GM19025 (cell line): Measurements from ENCODE around the gene LPAR1.
"Not testable (repeated sequence)": the region's sequence is repeated elsewhere in the genome, so short reads cannot be mapped to it uniquely, and the experiment has no call there.

Experiments
- ATAC-seq: cut with Tn5 transposase; IDR thresholded peaks from one replicate; pipeline ENCODE4 v1.9.1; 2021; ENCODE audit warnings: mild to moderate bottlenecking, low read depth, moderate library complexity; ENCODE audit not compliant: unreplicated experiment

LPAR1 gene

GRCh38 chr9:110890416-110890815 is 147.9 kb downstream of the LPAR1 start:
- no peak for ATAC-seq

DNA sequence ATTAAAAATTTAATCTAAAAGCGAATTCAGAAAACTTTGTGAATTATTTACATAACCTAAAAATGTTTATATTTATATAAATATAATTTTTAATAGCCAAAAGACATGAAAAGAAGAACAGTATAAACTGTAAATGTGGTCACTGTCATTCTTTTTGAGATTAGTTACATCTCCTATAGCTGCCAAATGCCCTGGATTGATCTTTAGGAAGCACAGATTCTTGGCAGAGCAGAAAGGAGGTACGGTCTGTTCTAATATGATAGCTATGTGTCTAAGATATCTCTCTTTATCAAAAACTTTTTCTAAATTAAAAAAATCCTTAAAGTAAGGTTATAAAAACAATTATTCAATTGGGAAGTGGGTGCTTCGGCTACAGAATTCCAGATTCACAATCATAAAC is 151.0 kb downstream of the LPAR1 start:
- ATAC-seq, result no peak

- no peak for ATAC-seq
Observed at GRCh38 chr9:110886832-110887231, 151.4 kb downstream of the LPAR1 start.

GRCh38 chr9:110880189-110880588 is 158.1 kb downstream of the LPAR1 start:
- ATAC-seq, result no peak

GRCh38 chr9:110877374-110877773 is 160.9 kb downstream of the LPAR1 start:
- ATAC-seq, result no peak

DNA sequence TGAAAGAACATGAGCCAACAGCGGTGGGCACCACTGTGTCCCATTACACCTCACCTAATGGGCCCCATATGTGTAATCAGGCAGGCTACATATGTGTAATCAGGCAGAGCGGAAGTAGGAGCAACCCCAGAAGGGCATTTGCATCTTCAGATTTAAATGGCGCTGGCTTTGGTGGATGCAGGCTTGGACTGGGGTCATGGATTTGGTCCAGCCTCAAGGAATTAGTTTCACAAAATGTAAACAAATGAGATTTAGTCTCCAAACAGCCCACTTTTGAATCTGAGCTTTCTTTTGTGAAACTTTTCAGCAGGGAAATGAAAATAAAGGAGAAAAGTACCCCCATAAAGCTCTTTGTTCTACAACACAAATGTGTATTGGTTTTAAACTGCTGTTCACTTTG is 161.3 kb downstream of the LPAR1 start:
- no peak for ATAC-seq

DNA sequence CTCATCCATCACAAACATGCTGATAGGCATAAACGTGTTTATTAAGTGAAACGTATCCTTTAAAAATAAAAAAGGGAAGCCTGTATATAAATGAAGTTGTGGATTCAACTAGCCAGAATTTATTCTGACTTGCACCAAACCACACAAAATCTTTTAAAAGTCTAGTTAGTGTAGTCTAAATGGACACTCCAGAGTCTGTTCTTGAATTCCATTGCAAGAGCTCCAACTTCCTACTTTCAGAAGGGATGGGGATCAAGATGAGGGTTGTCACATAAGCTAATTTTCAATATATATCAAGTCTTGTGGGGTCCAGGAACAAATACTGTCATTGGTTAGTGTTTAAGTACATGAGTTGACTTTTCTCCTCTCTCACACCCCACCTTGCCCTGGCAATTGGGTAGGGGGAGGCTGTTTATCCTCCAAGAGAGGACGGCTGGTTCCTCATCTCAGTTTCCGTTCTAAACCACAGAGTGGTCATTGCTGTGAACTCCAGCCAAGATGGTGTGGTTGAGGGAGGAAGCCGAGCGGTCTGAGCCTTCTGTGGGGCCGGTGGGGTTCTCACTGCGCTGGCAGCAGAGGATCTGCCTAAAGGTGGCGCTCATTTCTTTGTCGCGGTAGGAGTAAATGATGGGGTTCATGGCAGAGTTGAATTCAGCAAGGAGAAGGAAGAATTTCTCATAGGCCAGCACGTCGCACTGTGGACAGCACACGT is 163.2 kb downstream of the LPAR1 start:
- ATAC-seq, result peak; percentile 88

DNA sequence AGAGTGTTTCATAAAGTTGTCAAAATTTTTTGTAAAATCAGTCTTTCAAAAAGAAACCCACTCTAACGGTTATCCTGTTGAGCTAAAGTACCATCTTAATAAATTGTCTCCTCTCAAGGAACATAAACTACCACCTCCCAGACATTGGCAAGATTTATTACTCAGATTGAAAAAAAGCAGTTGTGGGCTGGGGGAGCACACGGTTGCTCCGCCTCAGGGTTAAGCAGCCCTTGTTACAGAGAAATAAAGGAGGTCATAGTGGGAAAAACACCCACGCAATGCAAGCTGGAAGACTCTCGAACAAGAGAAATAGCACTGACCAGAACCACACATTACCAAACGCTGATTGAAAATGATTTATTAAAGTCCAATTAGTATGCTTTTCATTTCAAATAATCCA is 165.3 kb downstream of the LPAR1 start:
- ATAC-seq, result no peak

- no peak for ATAC-seq
Observed at GRCh38 chr9:110871736-110872135, 166.5 kb downstream of the LPAR1 start.

GRCh38 chr9:110869931-110870330 is 168.3 kb downstream of the LPAR1 start:
- ATAC-seq, result no peak

- no peak for ATAC-seq
Observed at GRCh38 chr9:110864011-110864410, 174.3 kb downstream of the LPAR1 start.

GRCh38 chr9:110861370-110862110 is 176.7 kb downstream of the LPAR1 start:
- ATAC-seq, result not testable (repeated sequence)

- ATAC-seq, result no peak
Observed at GRCh38 chr9:110856772-110857171, 181.5 kb downstream of the LPAR1 start.

GRCh38 chr9:110850401-110851135 is 187.7 kb downstream of the LPAR1 start:
- no peak for ATAC-seq

DNA sequence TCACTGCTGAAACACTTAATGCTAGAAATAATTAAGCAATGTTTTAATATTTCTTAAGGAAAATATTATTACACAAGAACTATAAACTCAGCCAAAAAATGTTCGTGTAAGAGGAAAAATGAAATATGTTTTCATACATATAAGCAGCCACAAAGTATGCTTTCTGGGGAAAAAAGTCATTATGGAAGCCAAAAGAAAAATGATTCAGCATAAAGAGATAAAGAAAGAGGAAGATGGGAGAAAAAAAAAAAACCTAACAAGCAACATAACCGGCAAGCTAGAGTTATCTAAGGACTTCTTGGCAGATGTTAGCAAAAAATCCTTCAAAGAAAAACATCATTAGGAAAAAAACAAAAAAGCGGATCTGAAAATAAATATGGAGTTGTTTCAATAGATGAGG is 190.6 kb downstream of the LPAR1 start:
- no peak for ATAC-seq

GRCh38 chr9:110846215-110846614 is 192.1 kb downstream of the LPAR1 start:
- no peak for ATAC-seq

GRCh38 chr9:110844121-110844520 is 194.1 kb downstream of the LPAR1 start:
- no peak for ATAC-seq

GRCh38 chr9:110842986-110843385 is 195.3 kb downstream of the LPAR1 start:
- no peak for ATAC-seq

DNA sequence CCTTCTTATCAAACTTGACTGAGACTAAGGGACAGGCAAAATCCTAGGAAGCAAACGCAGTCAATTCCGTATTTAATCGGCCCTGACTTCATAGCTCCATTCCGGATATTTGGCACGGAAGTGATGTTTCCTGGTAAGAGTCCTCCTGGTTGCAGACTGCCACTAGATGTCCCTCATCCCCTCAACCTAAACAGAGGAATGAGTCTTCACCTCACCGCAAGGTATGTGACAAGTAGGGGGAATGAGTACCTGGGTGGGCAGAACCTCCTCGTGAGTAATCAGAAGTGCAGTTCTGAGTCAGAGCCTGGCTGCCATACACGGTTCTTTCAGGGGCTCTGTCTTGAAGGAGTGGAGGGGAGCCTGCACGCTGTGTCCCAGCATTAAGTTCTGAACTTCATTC is 196.1 kb downstream of the LPAR1 start:
- ATAC-seq, result no peak

DNA sequence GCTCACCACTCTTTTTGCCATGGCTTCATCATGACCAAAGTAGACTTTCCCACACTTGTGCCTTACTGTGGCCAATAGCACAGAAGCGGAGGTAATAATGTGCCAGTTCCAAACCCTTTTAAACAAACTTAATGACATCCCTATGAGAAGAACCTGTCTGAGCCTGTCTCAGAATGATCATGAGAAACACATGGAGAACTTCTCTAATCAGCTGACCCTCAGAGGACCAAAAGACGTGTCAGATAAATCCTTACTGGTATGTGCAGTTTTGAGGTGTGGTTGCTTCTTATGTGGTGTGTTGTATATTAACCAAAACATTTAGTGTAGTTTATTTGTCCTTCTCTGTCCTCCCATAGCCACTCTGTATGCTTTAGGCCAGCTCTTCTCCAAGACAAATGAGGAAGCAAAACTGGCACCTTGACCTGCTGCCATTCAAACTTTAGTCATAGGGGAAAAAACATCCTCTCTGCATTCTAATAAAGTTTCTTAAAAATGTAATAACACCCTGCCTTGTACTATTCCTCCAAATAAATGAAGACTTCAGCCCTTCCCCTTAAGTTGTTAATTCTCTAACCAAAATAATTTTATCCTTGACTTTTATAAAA is 200.8 kb downstream of the LPAR1 start:
- ATAC-seq, result no peak

GRCh38 chr9:110835859-110836271 is 202.4 kb downstream of the LPAR1 start:
- ATAC-seq, result no peak
